Stimulated activated CD8-positive, alpha-beta memory T cell treated with anti-CD3 and anti-CD28 coated beads, Interleukin-7, amount 100 ng/mL, for 1 hour (primary cell): ENCODE measurements around the gene NFATC2.
A peak's percentile ranks its signal among the peaks of the same experiment; 100 is the strongest.

Source experiments
- DNase-seq, 2 donors: peaks; one replicate each; pipeline ENCODE4 v3.0.0-alpha.2; 2020; ENCODE audit warnings: low read depth in 2 of 2

The NFATC2 gene

DNA sequence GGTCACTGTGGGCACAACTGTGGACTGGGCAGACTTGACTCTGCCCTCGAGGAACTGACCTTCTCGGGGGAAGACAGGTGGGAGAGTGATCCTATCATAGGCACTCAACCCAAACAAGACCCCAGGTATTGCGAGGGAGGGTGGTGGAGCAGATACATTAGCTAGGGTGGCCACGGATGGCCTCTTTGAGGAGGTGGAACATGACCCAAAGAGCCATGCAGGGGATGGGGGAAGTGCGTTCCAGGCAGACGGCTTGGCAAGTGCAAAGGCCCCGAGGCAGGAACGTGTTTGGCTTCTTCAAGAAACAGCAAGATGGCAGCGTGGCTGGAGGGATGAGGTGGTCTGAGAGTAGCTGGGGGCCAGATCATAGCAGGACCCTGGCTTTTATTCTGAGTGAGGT, 167.6 kb downstream of the NFATC2 start:
- DNase-seq, result no peak

DNA sequence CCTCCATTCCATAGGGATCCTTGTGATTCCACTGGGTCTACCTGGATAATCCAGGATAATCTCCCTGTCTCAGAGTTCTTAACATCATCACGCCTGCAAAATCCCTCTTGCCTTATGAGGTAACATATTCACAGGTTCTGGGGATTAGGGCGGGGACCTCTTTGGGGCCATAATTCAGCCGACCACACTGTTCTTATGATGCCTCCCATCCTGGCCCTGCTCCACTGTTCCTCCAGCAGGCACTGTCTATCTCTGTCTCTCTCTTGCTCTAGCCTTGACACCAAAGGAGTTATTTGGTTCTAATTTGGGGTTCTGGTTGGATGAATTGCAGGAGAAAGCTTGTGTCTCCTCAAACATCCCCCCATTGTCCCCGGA, 168.1 kb downstream of the NFATC2 start:
- DNase-seq, result no peak

DNA sequence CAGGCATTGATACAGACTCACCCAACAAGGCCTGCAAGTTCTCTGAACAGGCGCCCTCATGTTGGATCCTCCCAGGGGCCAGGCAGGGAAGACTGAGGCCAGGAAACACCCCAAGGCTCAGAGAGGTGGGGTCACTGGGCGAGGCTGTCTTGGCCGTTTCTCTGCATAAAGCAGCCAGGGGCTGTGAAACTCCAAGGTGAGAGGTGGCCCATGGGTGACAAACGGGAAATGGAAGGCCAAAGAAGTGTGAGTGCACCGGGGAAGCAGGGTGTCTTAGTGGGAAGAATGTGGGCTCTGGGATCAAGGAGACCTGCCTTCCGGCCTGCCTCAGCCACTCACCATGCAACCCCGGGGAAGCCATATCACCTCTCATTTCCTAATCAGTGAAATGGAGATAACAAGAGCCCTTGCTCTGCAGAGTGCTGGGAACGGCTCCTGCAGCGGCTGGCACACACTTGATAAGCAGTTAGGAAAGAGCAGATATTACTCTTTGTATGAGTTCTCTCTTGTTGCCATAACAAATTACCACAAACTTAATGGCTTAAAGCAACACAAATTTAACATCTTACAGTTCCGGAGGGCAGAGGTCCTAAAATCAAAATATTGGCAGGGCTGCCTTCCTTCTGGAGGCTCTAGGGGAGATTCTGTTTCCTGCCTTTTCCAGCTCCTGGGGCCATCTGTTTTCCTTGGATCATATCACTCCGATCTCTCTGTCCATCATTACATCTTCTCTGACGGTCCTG, 168.6 kb downstream of the NFATC2 start:
- no peak for DNase-seq

DNA sequence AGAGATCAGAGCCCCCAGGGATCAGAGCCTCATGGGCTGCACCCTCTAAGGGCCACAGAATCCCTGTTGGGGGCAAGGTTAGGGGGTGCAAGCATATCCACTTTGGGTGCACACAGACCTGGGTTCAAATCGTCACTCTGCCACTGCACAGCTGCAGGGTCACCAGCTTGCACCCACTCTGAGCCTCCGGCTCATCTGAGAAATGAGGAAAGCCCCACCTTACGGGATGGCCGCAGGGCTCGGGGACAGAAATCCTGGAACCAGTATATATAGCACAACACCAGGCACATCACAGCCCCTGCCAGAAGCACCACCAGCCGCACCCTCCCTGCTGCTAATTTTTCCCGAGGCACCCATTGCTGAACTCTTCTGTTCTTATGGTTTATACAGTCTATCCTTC, 169.6 kb downstream of the NFATC2 start:
- DNase-seq, result no peak

DNA sequence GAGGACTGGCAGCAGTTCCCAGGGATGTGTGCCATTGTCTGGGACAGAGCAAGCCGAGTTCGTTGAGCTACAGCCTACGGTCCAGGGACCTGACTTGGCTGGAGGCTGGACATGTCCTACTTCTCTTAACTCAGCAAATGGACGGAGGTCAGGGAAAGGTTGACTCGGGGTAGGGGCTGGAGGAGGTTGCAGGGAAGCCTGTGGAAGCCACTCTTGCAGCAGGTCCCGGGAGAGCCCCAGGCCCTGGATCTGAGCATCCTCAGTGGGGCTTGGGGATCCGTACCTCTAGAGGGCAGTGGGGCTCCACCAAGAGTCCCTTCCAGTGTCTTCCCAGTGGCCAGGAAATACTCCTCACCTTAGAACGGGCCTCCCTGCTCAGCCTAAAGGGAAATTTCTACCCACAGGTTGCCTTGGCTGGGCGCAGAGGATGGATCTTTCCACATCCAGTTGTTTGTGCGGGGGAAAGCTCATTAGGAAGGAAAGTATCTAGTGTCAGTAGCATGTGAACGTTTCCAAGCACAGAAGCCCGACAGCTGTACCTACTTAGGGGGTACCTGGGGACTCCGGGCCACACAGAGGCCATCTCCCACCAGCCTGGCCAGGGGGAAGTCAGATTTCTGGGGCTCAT, 170.2 kb downstream of the NFATC2 start:
- peak; percentile 23 to 40 for DNase-seq

DNA sequence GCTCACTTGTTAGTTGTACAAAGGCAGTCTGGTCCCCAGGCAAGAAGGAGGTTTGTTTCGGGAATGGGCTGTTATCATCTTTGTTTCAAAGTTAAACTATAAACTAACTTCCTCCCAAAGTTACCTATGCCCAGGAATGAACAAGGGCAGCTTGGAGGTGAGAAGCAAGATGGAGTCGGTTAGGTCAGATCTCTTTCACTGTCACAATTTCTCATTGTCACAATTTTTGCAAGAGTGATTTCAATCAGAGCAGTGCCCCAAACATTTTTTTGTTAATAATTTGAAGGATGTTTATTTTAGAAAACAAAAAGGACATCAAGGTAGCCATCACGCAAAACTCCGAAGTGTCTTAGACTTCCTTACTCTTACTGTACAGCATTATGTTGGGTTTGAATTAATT, 170.8 kb downstream of the NFATC2 start:
- DNase-seq, result no peak

DNA sequence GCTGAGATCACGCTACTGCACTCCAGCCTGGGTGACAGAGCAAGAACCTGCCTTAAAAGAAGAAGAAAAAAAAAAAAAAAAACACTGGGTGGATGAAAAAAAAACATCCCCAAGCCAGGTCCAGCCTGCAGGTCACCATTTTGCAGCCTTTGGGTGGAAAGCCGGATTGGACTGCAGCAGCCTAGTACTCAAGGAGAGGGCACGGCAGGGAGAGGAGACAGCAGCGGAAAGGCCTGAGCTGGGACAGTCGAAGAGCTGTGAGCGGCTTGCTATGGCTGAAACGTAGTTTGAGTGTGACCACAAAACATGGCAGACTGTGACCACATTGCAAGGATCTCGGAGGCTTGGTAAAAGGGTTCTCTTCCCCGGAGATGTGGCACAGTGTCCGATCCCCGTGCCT, 173.0 kb downstream of the NFATC2 start:
- no peak for DNase-seq

DNA sequence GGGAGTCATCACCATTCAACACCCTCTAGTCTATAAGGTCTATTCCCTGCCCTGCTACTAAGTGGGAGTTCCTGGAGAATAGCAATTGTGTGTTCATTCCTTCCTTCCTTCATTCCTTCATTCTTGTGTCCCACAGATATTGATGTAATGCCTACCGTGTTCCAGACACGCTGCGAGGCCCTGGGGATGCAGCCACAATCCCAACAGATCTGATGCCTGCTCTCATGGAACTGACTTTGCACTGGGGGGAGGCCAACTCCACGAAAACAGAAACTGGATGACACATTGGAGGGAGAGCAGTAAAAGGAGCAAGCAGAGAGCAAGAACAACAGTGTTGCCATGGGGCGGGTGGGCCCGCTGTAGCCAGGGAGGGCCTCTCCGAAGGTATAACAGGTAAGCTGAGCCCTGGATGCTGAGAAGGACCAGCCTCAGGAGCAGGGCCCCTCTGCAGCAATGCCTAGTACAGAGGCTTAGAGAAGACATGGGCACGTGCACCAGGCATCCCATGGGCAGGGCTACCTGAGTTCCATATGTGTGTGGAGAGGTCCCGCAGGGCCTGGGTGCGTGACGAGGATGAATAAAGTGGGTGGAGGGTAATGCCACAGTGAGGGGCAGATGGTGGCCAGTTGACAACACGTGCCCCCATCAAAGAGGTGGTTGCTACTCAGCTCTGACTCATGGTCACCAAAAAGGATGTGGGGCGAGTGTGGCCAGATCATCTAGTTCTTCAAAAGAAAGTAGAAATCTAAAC, 173.9 kb downstream of the NFATC2 start:
- DNase-seq, result no peak

DNA sequence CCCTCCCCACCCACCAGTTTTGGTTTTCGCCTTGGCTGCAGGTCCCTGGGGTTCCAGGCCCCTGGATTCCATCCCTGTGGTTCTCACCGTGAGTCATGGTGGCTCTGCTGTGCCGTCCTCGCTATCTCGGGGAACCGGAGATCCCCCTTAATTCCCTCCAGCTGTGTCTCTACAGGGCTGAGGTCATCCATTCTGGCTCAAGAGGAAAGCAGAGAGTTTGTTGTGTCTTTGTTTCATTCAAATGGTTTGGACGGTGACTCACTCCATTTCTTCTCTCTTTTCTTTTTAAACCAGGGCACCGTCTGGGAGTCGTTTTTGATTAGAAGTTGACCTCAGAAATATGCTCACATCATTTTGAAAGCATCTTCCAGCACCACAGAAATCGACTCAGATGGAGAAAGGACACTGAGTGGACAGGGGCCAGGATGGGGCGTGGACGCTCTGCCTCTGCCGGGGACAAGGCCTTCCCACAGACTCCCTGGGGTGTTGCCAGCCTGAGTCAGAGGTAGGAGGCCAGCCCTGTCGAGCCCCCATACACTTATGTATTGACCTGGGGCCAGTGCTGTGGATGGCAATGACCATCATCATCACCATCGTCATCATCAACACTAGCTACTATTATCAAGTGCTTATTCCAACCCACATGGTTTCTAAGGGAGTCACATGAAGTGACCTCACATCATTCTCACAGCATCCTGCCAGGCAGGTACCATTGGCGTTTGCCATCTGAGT, 176.2 kb downstream of the NFATC2 start:
- no peak for DNase-seq

DNA sequence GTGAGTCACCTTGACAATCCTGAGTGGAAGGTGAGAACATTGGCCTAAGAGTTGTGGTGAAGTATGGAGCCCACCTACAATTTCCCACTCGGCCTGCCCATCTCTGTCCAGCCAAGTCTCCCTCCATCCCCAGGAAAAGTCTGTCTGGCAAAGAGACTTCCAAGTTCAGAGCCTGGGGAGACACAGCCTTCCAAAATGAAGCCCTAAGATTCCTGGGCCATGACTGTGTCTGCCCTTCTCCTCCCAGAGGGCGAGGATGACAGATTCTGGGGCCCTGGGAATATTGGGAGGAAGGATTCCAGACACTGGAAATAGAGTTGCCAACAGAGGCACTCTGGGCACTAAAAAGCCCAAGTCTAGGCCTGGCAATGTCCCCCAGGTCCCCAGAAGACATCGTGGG, 176.8 kb downstream of the NFATC2 start:
- DNase-seq, result no peak

DNA sequence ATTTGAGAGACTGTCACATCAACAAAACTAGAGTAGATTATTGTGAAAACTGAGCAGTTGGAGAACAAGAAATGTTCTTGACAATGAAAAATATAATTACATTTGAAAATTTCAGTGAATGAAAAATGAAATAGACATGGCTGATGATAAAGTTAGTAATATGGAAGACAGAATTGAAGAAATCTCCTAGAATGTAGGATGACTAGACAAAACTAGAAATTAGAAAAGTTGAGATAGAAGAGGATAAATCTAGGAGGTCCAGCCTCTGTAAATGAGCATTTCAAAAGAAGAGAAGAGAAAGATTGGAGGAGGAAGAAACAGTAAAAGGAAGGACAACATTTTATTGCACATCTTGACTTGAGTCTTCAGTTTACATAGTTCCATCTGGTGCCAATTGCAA, 178.7 kb downstream of the NFATC2 start:
- no peak for DNase-seq

DNA sequence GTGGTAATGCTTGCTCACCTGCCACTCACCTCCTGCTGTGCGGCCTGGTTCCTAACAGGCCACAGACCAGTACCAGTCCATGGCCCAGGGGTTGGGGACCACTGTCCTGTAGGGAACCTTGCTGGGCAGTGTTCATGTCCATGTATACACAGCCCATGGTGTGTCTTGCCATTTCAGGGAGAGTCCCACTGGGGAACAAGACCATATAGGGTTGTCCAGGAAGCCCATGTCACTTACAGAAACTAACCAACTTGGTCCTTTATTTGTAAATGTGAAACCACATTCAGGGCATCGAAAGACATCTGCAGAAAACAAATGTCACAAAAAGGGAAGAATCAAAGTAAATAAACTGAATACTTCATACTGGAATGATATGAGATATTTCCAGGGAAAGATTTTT, 179.1 kb downstream of the NFATC2 start:
- DNase-seq, result no peak

DNA sequence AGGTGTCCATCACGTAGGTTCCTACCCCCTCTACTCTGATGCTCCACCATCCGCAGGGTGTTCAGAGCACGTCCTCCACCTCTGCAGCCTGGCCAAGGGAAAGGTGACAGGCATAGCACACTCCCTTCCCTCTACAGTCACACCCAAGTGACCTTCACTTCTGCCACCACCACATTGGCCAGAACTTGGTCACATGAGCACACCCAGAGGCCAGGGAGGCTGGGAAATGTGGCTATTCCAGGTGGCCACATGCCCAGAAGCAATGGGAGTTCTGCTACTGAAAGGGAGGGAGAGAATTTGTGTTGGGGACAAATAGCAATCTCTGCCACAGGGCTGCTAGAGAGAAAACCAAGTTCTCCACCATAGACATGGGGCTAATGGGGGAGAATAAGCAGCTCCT, 180.3 kb downstream of the NFATC2 start:
- no peak for DNase-seq

DNA sequence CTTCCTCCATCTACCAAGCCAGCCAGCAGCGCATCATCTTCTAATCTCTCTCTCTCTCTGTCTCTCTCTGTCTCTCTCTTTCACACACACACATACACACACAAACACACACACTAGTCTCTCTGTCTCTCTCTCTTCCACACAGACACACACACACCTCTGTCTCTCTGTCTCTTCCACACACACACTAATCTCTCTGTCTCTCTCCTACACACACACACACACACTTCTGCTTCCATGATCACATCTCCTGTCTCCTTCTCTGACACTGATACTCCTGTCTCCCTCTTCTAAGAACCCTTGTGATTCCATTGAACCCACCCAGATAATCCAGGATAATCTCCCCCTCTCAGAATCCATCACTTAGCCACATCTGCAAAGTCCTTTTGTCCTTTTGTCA, 181.3 kb downstream of the NFATC2 start:
- no peak for DNase-seq

DNA sequence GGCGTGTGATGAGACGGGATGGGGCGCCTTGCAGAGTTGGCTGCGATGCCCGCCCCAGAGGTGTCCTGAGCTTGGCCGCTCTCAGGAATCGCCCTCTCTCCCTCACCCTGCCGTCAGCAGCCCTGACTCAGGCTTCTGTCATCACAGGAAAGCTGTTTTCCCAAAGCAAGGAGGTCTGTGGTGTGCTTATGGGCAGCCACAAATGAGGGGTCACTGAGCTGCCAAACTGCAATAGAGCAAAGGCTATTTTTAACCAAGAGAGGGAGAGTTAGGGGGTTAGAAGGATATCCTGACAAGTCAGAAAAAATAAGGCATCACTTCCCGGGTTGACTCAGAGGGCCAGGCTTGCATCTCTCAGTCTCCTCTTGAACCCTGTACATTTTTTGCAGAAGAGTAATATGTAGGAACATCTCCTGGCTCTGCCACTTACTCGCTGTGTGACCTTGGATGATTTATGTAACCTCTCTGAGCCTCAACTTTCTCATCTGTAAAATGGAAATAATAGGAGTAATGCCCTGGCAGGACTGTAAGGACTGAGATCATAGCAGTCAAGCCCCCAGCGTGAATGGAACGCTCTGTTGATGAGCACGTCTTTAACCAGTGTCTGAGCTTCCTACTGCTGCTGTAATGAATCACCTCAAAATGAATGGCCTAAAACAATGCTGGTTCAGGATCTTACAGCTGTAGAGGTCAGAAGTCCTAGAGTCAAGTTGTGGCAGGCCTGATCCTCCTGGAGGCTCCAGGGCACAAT, 181.9 kb downstream of the NFATC2 start:
- DNase-seq, result no peak

DNA sequence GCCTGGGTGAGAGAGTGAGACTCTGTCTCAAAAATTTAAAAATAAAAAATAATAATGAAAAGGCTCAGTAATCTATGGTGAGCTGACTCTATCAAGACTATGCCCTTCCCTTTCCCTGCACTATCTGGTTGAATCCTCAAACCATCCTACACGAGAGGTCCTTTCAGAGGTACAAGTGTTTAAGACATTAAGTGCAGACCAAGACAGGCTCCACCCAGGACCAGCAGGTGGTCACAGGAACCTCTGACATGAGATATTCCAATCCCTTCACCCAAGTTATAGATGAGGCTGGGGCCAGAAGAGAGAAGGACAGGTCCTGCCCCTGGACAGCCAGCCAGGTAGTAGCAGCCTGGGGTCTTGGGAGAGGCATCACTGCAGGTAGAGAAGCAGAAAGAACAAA, 182.6 kb downstream of the NFATC2 start:
- DNase-seq, result no peak

DNA sequence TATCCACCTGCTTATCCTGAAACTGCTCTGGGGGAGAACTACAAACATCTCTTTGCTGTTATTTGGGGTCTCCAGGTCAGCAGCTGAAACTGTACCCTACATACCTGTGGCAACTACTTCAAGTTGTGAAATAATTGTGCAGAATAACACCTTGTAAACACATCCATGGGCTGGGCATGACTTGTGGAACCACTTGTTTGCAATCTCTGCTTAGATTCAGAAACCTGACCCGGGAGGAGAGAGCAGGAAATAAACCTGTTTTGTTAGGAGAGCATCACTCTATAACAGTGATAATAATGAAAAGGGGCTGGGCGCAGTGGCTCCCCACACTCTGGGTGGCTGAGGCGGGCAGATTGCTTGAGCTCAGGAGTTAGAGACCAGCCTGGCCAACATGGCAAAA, 183.1 kb downstream of the NFATC2 start:
- no peak for DNase-seq

DNA sequence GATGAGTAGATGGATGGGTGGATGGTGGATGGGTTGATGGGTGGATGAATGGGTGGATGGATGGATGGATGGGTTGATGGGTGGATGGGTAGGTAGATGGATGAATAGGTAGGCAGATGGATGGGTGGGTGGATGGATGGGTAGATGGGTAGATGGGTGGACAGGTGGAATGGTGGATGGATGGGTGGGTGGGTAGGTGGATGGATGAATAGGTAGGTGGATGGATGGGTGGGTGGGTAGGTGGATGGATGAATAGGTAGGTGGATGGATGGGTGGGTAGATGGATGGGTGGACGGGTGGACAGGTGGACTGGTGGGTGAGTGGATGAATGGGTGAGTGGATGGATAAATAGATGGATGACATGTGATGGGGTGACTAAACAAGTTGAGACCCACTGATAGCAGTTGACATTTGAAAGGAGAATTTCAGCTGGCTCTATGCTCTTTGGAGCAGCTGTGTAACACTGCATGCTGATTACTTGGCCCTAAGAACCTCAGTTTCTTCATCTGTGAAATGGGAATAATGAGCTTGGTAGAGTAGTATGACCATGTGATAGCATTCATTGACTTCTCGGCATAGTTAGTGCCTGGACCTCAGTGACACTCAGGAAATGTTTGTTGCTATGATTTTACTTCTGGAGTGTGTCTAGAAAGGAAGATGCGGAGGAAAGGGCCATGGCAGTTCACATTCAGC, 184.3 kb downstream of the NFATC2 start:
- no peak for DNase-seq

DNA sequence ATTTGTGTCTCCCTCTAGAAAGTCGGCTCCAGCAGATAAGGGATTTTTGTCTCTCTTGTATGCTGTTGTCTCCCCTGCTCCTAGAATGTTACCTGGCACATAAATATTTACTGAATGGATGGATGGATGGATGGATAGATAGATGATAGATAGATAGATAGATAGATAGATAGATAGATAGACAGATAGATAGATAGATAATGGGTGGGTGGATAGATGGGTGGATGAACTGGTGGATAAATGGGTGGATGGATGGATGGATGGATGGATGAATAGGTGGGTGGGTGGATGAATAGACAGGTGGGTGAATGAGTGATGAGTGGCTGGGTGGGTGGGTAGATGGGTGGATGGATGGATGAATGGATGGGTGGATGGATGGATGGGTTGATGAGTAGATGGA, 185.0 kb downstream of the NFATC2 start:
- DNase-seq, result no peak

DNA sequence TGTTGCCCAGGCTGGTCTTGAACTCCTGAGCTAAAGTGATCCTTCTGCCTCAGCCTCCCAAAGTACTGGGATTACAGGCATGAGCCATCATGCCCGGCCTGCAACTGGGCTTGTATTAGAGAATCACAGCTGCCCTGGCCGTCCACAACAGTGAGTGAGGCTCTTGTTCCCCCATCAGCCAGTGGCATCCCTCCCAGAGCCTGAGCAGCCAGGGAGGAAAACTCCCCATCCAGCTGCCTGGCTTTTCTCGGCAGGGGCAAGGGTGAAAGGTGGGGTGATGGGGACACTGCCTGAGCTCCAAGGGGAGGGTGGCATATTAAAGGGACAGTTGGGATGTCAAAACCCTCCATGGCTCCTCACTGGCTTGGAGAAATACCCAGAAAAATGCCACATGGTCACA, 185.6 kb downstream of the NFATC2 start:
- no peak for DNase-seq

DNA sequence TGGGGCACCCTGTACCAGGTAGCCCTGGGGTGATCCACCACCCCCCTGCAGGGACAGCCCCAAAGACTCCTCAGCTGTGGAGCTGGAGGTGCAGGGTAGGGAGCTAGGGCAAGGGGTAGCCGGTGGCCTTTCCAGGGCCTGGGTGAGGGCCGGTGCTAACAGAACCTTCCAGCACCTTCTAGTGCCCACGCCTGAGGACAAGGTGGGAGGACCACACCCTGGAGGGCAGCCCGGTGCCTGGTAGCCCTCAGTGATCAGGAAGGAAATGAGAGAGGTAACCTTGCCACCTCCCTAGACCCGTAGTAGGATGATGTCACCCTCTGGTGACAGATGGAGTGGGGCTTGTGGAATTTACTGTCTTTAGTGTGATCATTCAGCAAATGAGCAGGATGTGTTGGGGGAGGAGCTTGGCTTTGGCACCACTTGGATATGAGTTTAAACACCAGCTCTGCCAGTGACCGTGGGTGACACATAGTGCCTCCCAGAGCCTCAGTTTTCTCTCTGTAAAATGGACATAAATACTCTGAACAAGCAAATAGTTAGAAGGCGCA, 187.7 kb downstream of the NFATC2 start:
- DNase-seq, result no peak
